OCI-LY1 (cell line): ENCODE measurements around the gene ARHGAP6.

ENCODE experiments used
- H2AFZ ChIP-seq: fragments of 200-600 bp; sonication (generic), shearing (Covaris generic); 2 replicates; pipeline ENCODE4 v1.6.0; 2014; ENCODE audit warnings: antibody characterized with exemption, mild to moderate bottlenecking, low read length
- H3F3A ChIP-seq: fragments of 200-600 bp; sonication (generic), shearing (Covaris generic); 2 replicates; pipeline ENCODE4 v1.6.0; 2014; ENCODE audit warnings: mild to moderate bottlenecking, antibody characterized with exemption, low read length, moderate library complexity; ENCODE audit not compliant: insufficient read depth
- H3K27ac ChIP-seq: fragments of 200-600 bp; sonication (generic); 2 replicates; pipeline ENCODE4 v1.5.1; 2014; ENCODE audit warnings: low read length, mixed run types, mild to moderate bottlenecking, low read depth; ENCODE audit not compliant: poor library complexity, severe bottlenecking
- H3K27me3 ChIP-seq: fragments of 200-600 bp; sonication (generic); 2 replicates; pipeline ENCODE4 v1.6.0; 2014; ENCODE audit warnings: antibody characterized with exemption, mild to moderate bottlenecking, low read length, moderate library complexity; ENCODE audit not compliant: insufficient read depth
- H3K36me3 ChIP-seq: fragments of 200-600 bp; sonication (generic); 2 replicates; pipeline ENCODE4 v1.6.1; 2014; ENCODE audit warnings: mild to moderate bottlenecking, antibody characterized with exemption, low read length, moderate library complexity, mixed read lengths; ENCODE audit not compliant: insufficient read depth
- H3K4me1 ChIP-seq: fragments of 200-600 bp; sonication (generic); 2 replicates; pipeline ENCODE4 v1.5.1; 2014; ENCODE audit warnings: mild to moderate bottlenecking, low read length, moderate library complexity; ENCODE audit not compliant: insufficient read depth, severe bottlenecking
- H3K4me2 ChIP-seq: fragments of 200-600 bp; sonication (generic), shearing (Covaris generic); 2 replicates; pipeline ENCODE4 v1.6.1; 2014; ENCODE audit warnings: low read length
- H3K4me3 ChIP-seq: fragments of 200-600 bp; sonication (generic); 2 replicates; pipeline ENCODE4 v1.5.1; 2014; ENCODE audit warnings: low read length, low read depth, mild to moderate bottlenecking, mixed read lengths; ENCODE audit not compliant: poor library complexity, severe bottlenecking
- H3K79me2 ChIP-seq: fragments of 200-600 bp; shearing (Covaris generic); 2 replicates; pipeline ENCODE4 v1.6.1; 2016; ENCODE audit warnings: mixed run types, low read length, mixed read lengths; ENCODE audit not compliant: insufficient read depth
- H3K9ac ChIP-seq: fragments of 200-600 bp; sonication (generic), shearing (Covaris generic); 2 replicates; pipeline ENCODE4 v1.6.1; 2014; ENCODE audit warnings: mild to moderate bottlenecking, low read length, mixed read lengths
- H3K9me2 ChIP-seq: fragments of 200-600 bp; sonication (generic), shearing (Covaris generic); 2 replicates; pipeline ENCODE4 v1.6.1; 2014; ENCODE audit warnings: low read depth, mild to moderate bottlenecking, low read length, mixed read lengths
- H3K9me3 ChIP-seq: fragments of 200-600 bp; shearing (Covaris generic); 2 replicates; pipeline ENCODE4 v1.6.1; 2014; ENCODE audit warnings: low read length, mixed read lengths
- H4K20me1 ChIP-seq: fragments of 200-600 bp; sonication (generic), shearing (Covaris generic); 2 replicates; pipeline ENCODE4 v1.6.0; 2016; ENCODE audit warnings: mild to moderate bottlenecking, low read length; ENCODE audit not compliant: insufficient read depth
- CTCF ChIP-seq: fragments of 200-600 bp; sonication (generic), shearing (Covaris generic); IDR thresholded peaks from 2 replicates; pipeline ENCODE4 v1.5.1; 2017; ENCODE audit warnings: mild to moderate bottlenecking, antibody characterized with exemption, low read length, moderate library complexity, mixed read lengths
- EZH2 ChIP-seq: fragments of 200-600 bp; sonication (generic), shearing (Covaris generic); IDR thresholded peaks from 2 replicates; pipeline ENCODE4 v1.8.0; 2017; ENCODE audit warnings: borderline replicate concordance, mixed run types, mild to moderate bottlenecking, antibody characterized with exemption, low read length, moderate library complexity, mixed read lengths

Gene ARHGAP6

GRCh38 chrX:11430271-11430670 lies 235.4 kb downstream of the ARHGAP6 start:
- no peak overlapping the region for H3K4me3 ChIP-seq
- no peaks in the 10 kb centered on the region for H3K4me1 ChIP-seq
- TF ChIP-seq CTCF = no peak
- TF ChIP-seq EZH2 = no peak
- H3K36me3 ChIP-seq = no peaks in the 10 kb centered on the region
- no peaks in the 10 kb centered on the region for H3K9me3 ChIP-seq
- no peaks in the 10 kb centered on the region for H4K20me1 ChIP-seq
- no peak overlapping the region for H3K9ac ChIP-seq
- H3K9me2 ChIP-seq = no peaks in the 10 kb centered on the region
- no peak overlapping the region for H3K4me2 ChIP-seq
- H3K27ac ChIP-seq = no peak overlapping the region
- H3K27me3 ChIP-seq = no peaks in the 10 kb centered on the region
- H2AFZ ChIP-seq = no peak overlapping the region
- no peaks in the 10 kb centered on the region for H3K79me2 ChIP-seq
- no peaks in the 10 kb centered on the region for H3F3A ChIP-seq

DNA sequence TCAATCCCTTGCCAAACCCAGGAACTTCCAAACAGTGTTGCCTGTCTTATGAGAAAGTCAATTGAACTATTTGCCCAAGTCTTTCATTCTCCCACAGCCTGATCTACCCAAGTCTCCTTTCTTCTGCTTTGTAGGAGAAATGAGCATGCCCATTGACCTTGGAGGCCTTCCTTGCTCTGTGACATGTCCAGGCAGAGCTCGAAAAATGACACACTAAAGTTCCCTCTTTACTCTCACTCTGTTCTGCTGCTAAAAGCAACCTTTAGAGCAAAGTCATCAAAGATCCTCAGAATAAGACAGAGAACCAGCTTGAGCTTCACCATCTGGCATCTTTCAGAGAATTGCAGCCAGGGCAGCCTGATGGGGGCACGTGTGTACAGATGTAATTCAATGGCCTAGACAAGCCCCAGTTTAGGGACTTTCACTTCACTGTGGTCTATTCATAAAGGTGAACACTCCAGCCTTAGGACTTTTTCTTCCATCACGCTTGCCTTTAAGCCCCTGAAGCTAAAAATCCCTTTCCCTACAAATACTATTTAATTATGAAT lies 236.1 kb downstream of the ARHGAP6 start:
- TF ChIP-seq CTCF = no peak
- no peak for TF ChIP-seq EZH2
- H3K4me2 ChIP-seq = no peak overlapping the region
- H3K9me2 ChIP-seq = no peaks in the 10 kb centered on the region
- no peaks in the 10 kb centered on the region for H3K4me1 ChIP-seq
- no peak overlapping the region for H3K4me3 ChIP-seq
- no peaks in the 10 kb centered on the region for H3K9me3 ChIP-seq
- no peak overlapping the region for H3K27ac ChIP-seq
- H3K9ac ChIP-seq = no peak overlapping the region
- no peaks in the 10 kb centered on the region for H3K79me2 ChIP-seq
- no peaks in the 10 kb centered on the region for H3K27me3 ChIP-seq
- H3K36me3 ChIP-seq = no peaks in the 10 kb centered on the region
- H2AFZ ChIP-seq = no peak overlapping the region
- no peaks in the 10 kb centered on the region for H4K20me1 ChIP-seq
- H3F3A ChIP-seq = no peaks in the 10 kb centered on the region

GRCh38 chrX:11427453-11428071 lies 238.2 kb downstream of the ARHGAP6 start:
- H3K27ac ChIP-seq = no peak overlapping the region
- TF ChIP-seq EZH2 (no peak), CTCF (no peak)
- peaks cover 9% of the 10 kb centered on the region for H3K4me1 ChIP-seq
- no peaks in the 10 kb centered on the region for H3K27me3 ChIP-seq
- no peaks in the 10 kb centered on the region for H4K20me1 ChIP-seq
- H3F3A ChIP-seq = no peaks in the 10 kb centered on the region
- H3K9me2 ChIP-seq = no peaks in the 10 kb centered on the region
- no peaks in the 10 kb centered on the region for H3K79me2 ChIP-seq
- H3K9ac ChIP-seq = no peak overlapping the region
- no peak overlapping the region for H3K4me3 ChIP-seq
- H3K36me3 ChIP-seq = no peaks in the 10 kb centered on the region
- no peak overlapping the region for H3K4me2 ChIP-seq
- no peaks in the 10 kb centered on the region for H3K9me3 ChIP-seq
- H2AFZ ChIP-seq = no peak overlapping the region
